SK-N-SH (cell line): ENCODE data around the gene OR5V1. TPM values are rescaled to one million over a fixed set of nuclear protein-coding genes. Genes with fewer than 3 reads are reported as not detected.

Experiments
- CTCF ChIA-PET: fragments of 300-600, 350-600 bp; formaldehyde crosslinking; extraction: SDS; loops from one replicate; lab custom pipeline; 2021; lab: Yijun Ruan, JAX
- POLR2A ChIA-PET: fragments of 350-600 bp; sonication (Branson Sonifier 250); formaldehyde crosslinking; extraction: SDS; loops from one replicate; lab custom pipeline; 2020; ENCODE audit warnings: antibody characterized with exemption, inconsistent platforms; lab: Yijun Ruan, JAX
- DNase-seq: peaks from one replicate; pipeline ENCODE4 v3.0.0; 2012
- H2AFZ ChIP-seq: fragments of 200-600 bp; sonication (generic); 2 replicates; pipeline ENCODE4 v1.8.1; 2016; ENCODE audit warnings: antibody characterized with exemption, mild to moderate bottlenecking, low read depth
- H3F3A ChIP-seq: fragments of 200-600 bp; sonication (generic); replicated peaks from 2 replicates; pipeline ENCODE3; 2016; ENCODE audit warnings: antibody characterized with exemption, mild to moderate bottlenecking; ENCODE audit not compliant: insufficient read depth
- H3K27ac ChIP-seq, 2 experiments: fragments of 200-500 bp in 1 of 2; fragments of 200-600 bp in 1 of 2; sonication (Bioruptor generic) in 1 of 2; sonication (generic), shearing (Covaris generic) in 1 of 2; 2 replicates each; pipeline versions ENCODE4 v1.5.1 to v1.6.1; 2014 to 2016; ENCODE audit warnings: low read depth in 2 of 2, inconsistent platforms in 1 of 2, low read length in 1 of 2, mild to moderate bottlenecking in 1 of 2, mixed read lengths in 1 of 2
- H3K27me3 ChIP-seq: fragments of 200-600 bp; sonication (generic), shearing (Covaris generic); 2 replicates; pipeline ENCODE4 v1.6.1; 2016; ENCODE audit warnings: mixed run types; ENCODE audit not compliant: insufficient read depth
- H3K36me3 ChIP-seq, 2 experiments: fragments of 200-500 bp in 1 of 2; fragments of 200-600 bp in 1 of 2; sonication (Bioruptor generic) in 1 of 2; sonication (generic) in 1 of 2; replicated peaks in 1 of 2; 2 replicates each; pipeline versions ENCODE3 to v1.5.1; 2014 to 2016; ENCODE audit warnings: low read length in 1 of 2, mild to moderate bottlenecking in 1 of 2; ENCODE audit not compliant: insufficient read depth in 2 of 2, control insufficient read depth in 1 of 2
- H3K4me1 ChIP-seq, 2 experiments: fragments of 200-500 bp in 1 of 2; fragments of 200-600 bp in 1 of 2; sonication (Bioruptor generic) in 1 of 2; sonication (generic), shearing (Covaris generic) in 1 of 2; 2 replicates each; pipeline versions ENCODE4 v1.5.1 to v1.6.1; 2014 to 2016; ENCODE audit warnings: low read depth in 1 of 2, low read length in 1 of 2, mixed run types in 1 of 2; ENCODE audit not compliant: insufficient read depth in 2 of 2, control insufficient read depth in 1 of 2
- H3K4me2 ChIP-seq: fragments of 200-600 bp; sonication (generic), shearing (Covaris generic); 2 replicates; pipeline ENCODE4 v1.6.1; 2017; ENCODE audit warnings: mixed run types
- H3K4me3 ChIP-seq, 2 experiments: fragments of 200-500 bp in 1 of 2; fragments of 200-600 bp in 1 of 2; sonication (Bioruptor generic) in 1 of 2; sonication (generic), shearing (Covaris generic) in 1 of 2; 2 replicates each; pipeline versions ENCODE4 v1.5.1 to v1.8.1; 2014 to 2016; ENCODE audit warnings: low read depth in 2 of 2, inconsistent platforms in 1 of 2, low read length in 1 of 2, mild to moderate bottlenecking in 1 of 2, mixed read lengths in 1 of 2, moderate library complexity in 1 of 2
- H3K79me2 ChIP-seq: fragments of 200-600 bp; sonication (generic); 2 replicates; pipeline ENCODE4 v1.8.1; 2017; ENCODE audit warnings: mild to moderate bottlenecking; ENCODE audit not compliant: insufficient read depth
- H3K9ac ChIP-seq: fragments of 200-600 bp; sonication (generic); 2 replicates; pipeline ENCODE4 v1.6.1; 2017; ENCODE audit warnings: mixed run types
- H3K9me2 ChIP-seq: fragments of 200-600 bp; sonication (generic); 2 replicates; pipeline ENCODE4 v1.6.1; 2017; ENCODE audit warnings: mixed run types
- H3K9me3 ChIP-seq: fragments of 200-600 bp; sonication (generic); 2 replicates; pipeline ENCODE4 v1.6.1; 2017; ENCODE audit warnings: mixed run types, mild to moderate bottlenecking, moderate library complexity
- H4K20me1 ChIP-seq: fragments of 200-600 bp; sonication (generic); 2 replicates; pipeline ENCODE4 v1.6.1; 2017; ENCODE audit warnings: mild to moderate bottlenecking, mixed run types; ENCODE audit not compliant: insufficient read depth
- CTCF ChIP-seq: fragments of 200-600 bp; sonication (generic); IDR thresholded peaks from 2 replicates; pipeline ENCODE4 v1.6.1; 2017; ENCODE audit warnings: antibody characterized with exemption, mild to moderate bottlenecking, moderate library complexity
- ELF1 ChIP-seq: IDR thresholded peaks from 2 replicates; pipeline ENCODE4 v1.4.0; 2012
- FOXJ3 ChIP-seq: sonication (generic); formaldehyde crosslinking; IDR thresholded peaks from 2 replicates; pipeline ENCODE4 v1.5.1; 2020; ENCODE audit warnings: mild to moderate bottlenecking, missing genetic modification reagents
- FOXM1 ChIP-seq: IDR thresholded peaks from 2 replicates; pipeline ENCODE4 v1.4.0; 2012; ENCODE audit warnings: low read depth, mild to moderate bottlenecking
- GATA2 ChIP-seq: sonication (generic); formaldehyde crosslinking; IDR thresholded peaks from 2 replicates; pipeline ENCODE4 v1.5.0; 2020; ENCODE audit warnings: mild to moderate bottlenecking, missing genetic modification reagents
- JUND ChIP-seq: IDR thresholded peaks from 2 replicates; pipeline ENCODE4 v1.4.0; 2012
- MXI1 ChIP-seq: IDR thresholded peaks from 2 replicates; pipeline ENCODE4 v1.6.1; 2012; ENCODE audit warnings: mild to moderate bottlenecking, low read depth, low read length, improper control_type of control experiment
- NFIC ChIP-seq: IDR thresholded peaks from 2 replicates; pipeline ENCODE4 v1.4.0; 2012; ENCODE audit warnings: borderline replicate concordance
- NRF1 ChIP-seq: IDR thresholded peaks from 2 replicates; pipeline ENCODE4 v1.6.1; 2012; ENCODE audit warnings: low read depth, mild to moderate bottlenecking, low read length
- RFX5 ChIP-seq: IDR thresholded peaks from 2 replicates; pipeline ENCODE4 v1.6.1; 2012; ENCODE audit warnings: mild to moderate bottlenecking, improper control_type of control experiment, low read length
- SMC3 ChIP-seq: IDR thresholded peaks from 2 replicates; pipeline ENCODE4 v1.6.1; 2012; ENCODE audit warnings: low read depth, low read length, improper control_type of control experiment
- TCF12 ChIP-seq: IDR thresholded peaks from 2 replicates; pipeline ENCODE4 v1.4.0; 2012
- TEAD4 ChIP-seq: IDR thresholded peaks from 2 replicates; pipeline ENCODE4 v1.4.0; 2012; ENCODE audit warnings: mild to moderate bottlenecking, borderline replicate concordance; ENCODE audit not compliant: insufficient read depth
- USF1 ChIP-seq: IDR thresholded peaks from 2 replicates; pipeline ENCODE4 v1.4.0; 2012; ENCODE audit warnings: low read depth, borderline replicate concordance
- USF2 ChIP-seq: fragments of 150-350 bp; IDR thresholded peaks from 2 replicates; pipeline ENCODE4 v1.6.1; 2017; ENCODE audit warnings: antibody characterized with exemption, low read length, low read depth, borderline replicate concordance
- ZBTB33 ChIP-seq: IDR thresholded peaks from 2 replicates; pipeline ENCODE4 v1.4.0; 2012; ENCODE audit warnings: low read depth, borderline replicate concordance
- WGBS: methylation state at CpG from one replicate; pipeline ENCODE4 v1.1.6; 2017; ENCODE audit warnings: low lambda C conversion rate; 5-methylcytosine and 5-hydroxymethylcytosine counted together
- polyA plus RNA-seq, 3 experiments: library from polyadenylated mRNA; depleted of rRNA; stranded (reverse); fragments of >200 nt; gene quantifications; 2 replicates each; pipeline ENCODE4 v1.2.3, GENCODE V29; 2012

The OR5V1 gene
- polyA plus RNA-seq, 1 of the 3 experiments (the other 2 are of a cell fraction): not detected

GRCh38 chr6:29403801-29404200, 35.1 kb upstream of the OR5V1 start:
- no peaks in the 10 kb centered on the region for H3K27me3 ChIP-seq
- H3K9me3 ChIP-seq: no peaks in the 10 kb centered on the region
- no peak for TF ChIP-seq JUND
- TF ChIP-seq TEAD4: no peak
- no peak for TF ChIP-seq ZBTB33
- TF ChIP-seq FOXM1: no peak
- no peak for TF ChIP-seq ELF1
- no peak for TF ChIP-seq FOXJ3 (CRISPR knock-in tag)
- TF ChIP-seq SMC3: no peak
- no peak for TF ChIP-seq CTCF
- TF ChIP-seq NFIC: no peak
- TF ChIP-seq MXI1: no peak
- no peak overlapping the region for H3K9ac ChIP-seq
- no peaks in the 10 kb centered on the region for H3K4me1 ChIP-seq
- H3F3A ChIP-seq: no peaks in the 10 kb centered on the region
- H3K4me2 ChIP-seq: no peak overlapping the region
- no peaks in the 10 kb centered on the region for H4K20me1 ChIP-seq
- CTCF ChIA-PET: no interaction called here
- POLR2A ChIA-PET: no interaction called here
- no peak overlapping the region for H3K27ac ChIP-seq
- no peak overlapping the region for H3K4me3 ChIP-seq
- WGBS: 0% methylated on average over 1 of the region's 1 CpG
- H3K9me2 ChIP-seq: no peaks in the 10 kb centered on the region
- H2AFZ ChIP-seq: no peak overlapping the region
- no peaks in the 10 kb centered on the region for H3K36me3 ChIP-seq
- no peak for DNase-seq
- no peaks in the 10 kb centered on the region for H3K79me2 ChIP-seq

- H3K9me2 ChIP-seq: no peaks in the 10 kb centered on the region
- no peaks in the 10 kb centered on the region for H3K27me3 ChIP-seq
- no peaks in the 10 kb centered on the region for H4K20me1 ChIP-seq
- 0% methylated on average over 2 of the region's 2 CpGs for WGBS
- no peaks in the 10 kb centered on the region for H3F3A ChIP-seq
- H3K4me2 ChIP-seq: no peak overlapping the region
- no peak overlapping the region for H2AFZ ChIP-seq
- no peaks in the 10 kb centered on the region for H3K36me3 ChIP-seq
- TF ChIP-seq MXI1 (no peak), TEAD4 (no peak), USF2 (no peak), NRF1 (no peak), GATA2 (CRISPR knock-in tag) (no peak), RFX5 (no peak), USF1 (no peak), TCF12 (no peak)
- TF ChIP-seq, all 33 proteins: peak for 0
- no peak overlapping the region for H3K9ac ChIP-seq
- H3K79me2 ChIP-seq: no peaks in the 10 kb centered on the region
- CTCF ChIA-PET: no interaction called here
- POLR2A ChIA-PET: no interaction called here
- no peak overlapping the region for H3K27ac ChIP-seq
- DNase-seq: no peak
- H3K4me1 ChIP-seq: no peaks in the 10 kb centered on the region
- no peak overlapping the region for H3K4me3 ChIP-seq
- no peaks in the 10 kb centered on the region for H3K9me3 ChIP-seq
Measured at GRCh38 chr6:29399525-29399924, 30.9 kb upstream of the OR5V1 start.
